HG02870 (cell line): Measurements from ENCODE around the gene SRC.

Experiments used
- ATAC-seq: cut with Tn5 transposase; IDR thresholded peaks from one replicate; pipeline ENCODE4 v1.9.1; 2021; ENCODE audit warnings: mild to moderate bottlenecking, moderate library complexity; ENCODE audit not compliant: unreplicated experiment

SRC gene

GRCh38 chr20:37407019-37407566 lies 61.2 kb downstream of the SRC start:
- no peak for ATAC-seq

GRCh38 chr20:37407573-37408002 lies 61.6 kb downstream of the SRC start:
- ATAC-seq: no peak

GRCh38 chr20:37408302-37409193 lies 62.6 kb downstream of the SRC start:
- ATAC-seq: no peak

- ATAC-seq: no peak
These were observed 65.7 kb downstream of the SRC start for GRCh38 chr20:37411408-37412219.

- no peak for ATAC-seq
These were observed 67.0 kb downstream of the SRC start for GRCh38 chr20:37413023-37413334.

- ATAC-seq: no peak
These were observed 67.4 kb downstream of the SRC start for GRCh38 chr20:37413379-37413778.

GRCh38 chr20:37414224-37415035 lies 68.5 kb downstream of the SRC start:
- ATAC-seq: no peak

- no peak for ATAC-seq
These were observed 69.5 kb downstream of the SRC start for GRCh38 chr20:37415118-37416085.

GRCh38 chr20:37416100-37416847 lies 70.3 kb downstream of the SRC start:
- no peak for ATAC-seq

- ATAC-seq: no peak
These were observed 71.1 kb downstream of the SRC start for GRCh38 chr20:37416848-37417616.

- ATAC-seq: no peak
These were observed 71.9 kb downstream of the SRC start for GRCh38 chr20:37417617-37418467.

- no peak for ATAC-seq
These were observed 72.7 kb downstream of the SRC start for GRCh38 chr20:37418591-37419109.

- ATAC-seq: no peak
These were observed 73.4 kb downstream of the SRC start for GRCh38 chr20:37419307-37419706.

- ATAC-seq: no peak
These were observed 74.0 kb downstream of the SRC start for GRCh38 chr20:37419774-37420542.

- ATAC-seq: no peak
These were observed 74.7 kb downstream of the SRC start for GRCh38 chr20:37420610-37421009.
